Mesothelial cell of epicardium (in vitro differentiated cells): Measurements from ENCODE around the gene SNX33. TPM values are rescaled to one million over a fixed set of nuclear protein-coding genes. Genes with fewer than 3 reads are reported as not detected.

ENCODE experiments used
- DNase-seq, 2 experiments: peaks; one replicate each; pipeline ENCODE4 v3.0.0; 2021; ENCODE audit warnings: low spot score in 2 of 2; ENCODE audit not compliant: unreplicated experiment in 2 of 2
- H3K27ac Mint-ChIP-seq: 2 replicates; pipeline ENCODE4 v1.8.0; 2021; ENCODE audit warnings: mixed read lengths
- H3K27me3 Mint-ChIP-seq: 2 replicates; pipeline ENCODE4 v1.8.0; 2021; ENCODE audit warnings: low read depth, mixed read lengths
- H3K36me3 Mint-ChIP-seq: 2 replicates; pipeline ENCODE4 v1.8.0; 2021; ENCODE audit warnings: mixed read lengths
- H3K4me1 Mint-ChIP-seq: 2 replicates; pipeline ENCODE4 v1.8.0; 2021; ENCODE audit warnings: mixed read lengths
- H3K4me3 Mint-ChIP-seq: 2 replicates; pipeline ENCODE4 v1.8.0; 2021; ENCODE audit warnings: mild to moderate bottlenecking, moderate library complexity, mixed read lengths
- H3K9me3 Mint-ChIP-seq: 2 replicates; pipeline ENCODE4 v1.8.0; 2021; ENCODE audit warnings: mixed read lengths
- CTCF ChIP-seq: fragments of 200-600 bp; sonication (generic); IDR thresholded peaks from one replicate; pipeline ENCODE4 v1.5.0; 2021; ENCODE audit warnings: antibody characterized with exemption; ENCODE audit not compliant: unreplicated experiment
- total RNA-seq: library from RNA; stranded (reverse); gene quantifications from 3 replicates; pipeline ENCODE4 v1.2.1, GENCODE V29; 2021

Gene SNX33, protein sequence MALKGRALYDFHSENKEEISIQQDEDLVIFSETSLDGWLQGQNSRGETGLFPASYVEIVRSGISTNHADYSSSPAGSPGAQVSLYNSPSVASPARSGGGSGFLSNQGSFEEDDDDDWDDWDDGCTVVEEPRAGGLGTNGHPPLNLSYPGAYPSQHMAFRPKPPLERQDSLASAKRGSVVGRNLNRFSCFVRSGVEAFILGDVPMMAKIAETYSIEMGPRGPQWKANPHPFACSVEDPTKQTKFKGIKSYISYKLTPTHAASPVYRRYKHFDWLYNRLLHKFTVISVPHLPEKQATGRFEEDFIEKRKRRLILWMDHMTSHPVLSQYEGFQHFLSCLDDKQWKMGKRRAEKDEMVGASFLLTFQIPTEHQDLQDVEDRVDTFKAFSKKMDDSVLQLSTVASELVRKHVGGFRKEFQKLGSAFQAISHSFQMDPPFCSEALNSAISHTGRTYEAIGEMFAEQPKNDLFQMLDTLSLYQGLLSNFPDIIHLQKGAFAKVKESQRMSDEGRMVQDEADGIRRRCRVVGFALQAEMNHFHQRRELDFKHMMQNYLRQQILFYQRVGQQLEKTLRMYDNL
- 22.1 to 23.3 TPM (median 22.8 TPM) in 3 replicates for total RNA-seq

DNA sequence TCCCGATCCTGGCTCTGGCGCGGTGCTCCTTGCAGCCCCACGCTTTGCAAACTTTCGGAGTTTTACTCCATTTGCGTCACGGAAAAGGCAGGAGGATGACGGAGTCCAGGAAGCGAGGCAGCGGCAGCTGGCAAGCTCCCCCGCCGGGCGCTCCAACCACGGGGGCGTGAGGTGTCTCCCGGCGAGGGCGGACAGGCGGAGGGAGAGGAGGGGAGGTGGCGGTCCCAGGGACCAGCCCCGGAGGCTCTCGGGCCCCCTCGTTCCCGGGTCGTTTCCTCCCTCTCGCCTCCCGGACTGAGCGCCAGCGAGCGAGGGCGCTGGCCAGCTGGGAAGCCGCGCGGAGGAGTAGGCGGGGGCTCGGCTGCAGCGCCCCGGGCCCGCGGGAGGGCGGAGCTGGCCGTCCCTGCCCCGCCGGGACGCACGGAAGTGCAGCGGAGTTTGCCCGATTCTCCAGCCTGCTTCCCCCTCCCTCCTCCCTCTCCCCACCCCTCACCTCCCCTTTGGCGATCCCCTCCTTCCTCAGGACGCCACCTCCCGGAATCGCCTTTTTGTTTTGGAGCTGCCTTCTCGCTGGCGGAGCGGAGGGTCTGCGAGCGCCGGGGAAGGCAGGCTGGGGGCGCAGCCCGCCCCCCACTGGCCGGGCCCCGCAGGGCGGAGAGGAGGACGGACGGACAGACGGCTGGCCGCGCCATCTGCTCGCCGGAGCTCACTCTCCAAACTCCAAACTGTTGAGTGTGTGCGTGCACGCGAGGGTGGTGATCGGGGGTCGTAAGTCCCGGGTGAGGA is at the start of gene SNX33:
Gene SNX33 (plus strand): TSS at position 543 of the 786 bp plus-strand sequence. CDS start 1,191 bp downstream, outside the sequence.
- Mint-ChIP-seq H3K9me3 (no peaks in the 10 kb centered on the region), H3K36me3 (no peaks in the 10 kb centered on the region), H3K4me3 (peak within 1 kb of the TSS; percentile 89), H3K27me3 (peaks cover 3% of the 10 kb centered on the region), H3K27ac (peak within 1 kb of the TSS; percentile 95), H3K4me1 (peaks cover 52% of the 10 kb centered on the region)
- peak; percentile 61 to 78 for DNase-seq
- TF ChIP-seq CTCF: no peak

DNA sequence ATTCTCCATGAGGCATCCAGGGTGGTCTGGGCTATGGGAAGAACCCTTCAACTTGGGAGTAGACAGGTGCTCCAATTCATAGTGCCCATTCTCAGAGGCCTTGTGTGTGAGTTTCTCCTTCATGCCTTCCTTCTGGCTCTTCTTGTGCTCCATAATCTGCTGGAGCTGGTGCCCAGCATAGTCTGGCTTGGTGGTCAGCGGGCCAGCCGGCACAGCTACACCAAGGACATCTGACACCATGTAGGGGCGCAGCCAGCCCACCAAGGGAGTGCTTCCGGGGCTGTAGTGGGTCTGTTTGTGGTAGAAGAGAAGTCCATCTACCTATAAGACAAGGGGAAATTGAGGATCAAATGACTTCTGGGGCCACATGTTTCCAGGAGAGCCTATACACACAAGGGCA is 49.4 kb upstream of the SNX33 start:
- Mint-ChIP-seq H3K27me3 (no peaks in the 10 kb centered on the region), H3K4me3 (no peak overlapping the region), H3K9me3 (no peaks in the 10 kb centered on the region), H3K36me3 (peaks cover 26% of the 10 kb centered on the region), H3K4me1 (no peaks in the 10 kb centered on the region), H3K27ac (no peak overlapping the region)
- DNase-seq: no peak
- TF ChIP-seq CTCF: no peak

DNA sequence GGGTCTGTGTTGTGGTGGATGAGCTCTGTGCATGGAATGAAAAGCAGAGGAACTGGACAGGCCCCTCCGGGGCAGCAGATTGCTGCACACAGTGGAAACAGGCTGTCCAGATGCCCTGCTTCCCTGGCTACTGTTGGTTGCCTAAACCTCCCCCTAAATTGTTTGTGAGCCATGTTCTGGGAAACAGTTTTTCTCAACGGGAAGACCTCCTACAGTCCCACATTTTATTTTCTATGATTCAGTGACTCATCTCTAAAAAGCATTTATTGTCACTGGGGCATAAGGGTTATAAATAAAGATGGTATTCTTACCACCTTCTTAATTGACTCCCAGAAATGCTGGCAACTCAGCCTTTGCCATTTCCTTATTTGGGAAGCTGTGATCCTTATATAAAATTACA is 48.3 kb upstream of the SNX33 start:
- peaks cover 30% of the 10 kb centered on the region for H3K36me3 Mint-ChIP-seq
- H3K27ac Mint-ChIP-seq: no peak overlapping the region
- no peaks in the 10 kb centered on the region for H3K27me3 Mint-ChIP-seq
- TF ChIP-seq CTCF: no peak
- DNase-seq: no peak
- H3K9me3 Mint-ChIP-seq: no peaks in the 10 kb centered on the region
- H3K4me1 Mint-ChIP-seq: no peaks in the 10 kb centered on the region
- H3K4me3 Mint-ChIP-seq: no peak overlapping the region

- no peak for DNase-seq
- no peak overlapping the region for H3K27ac Mint-ChIP-seq
- peaks cover 35% of the 10 kb centered on the region for H3K36me3 Mint-ChIP-seq
- no peak for TF ChIP-seq CTCF
- H3K27me3 Mint-ChIP-seq: no peaks in the 10 kb centered on the region
- H3K9me3 Mint-ChIP-seq: no peaks in the 10 kb centered on the region
- H3K4me1 Mint-ChIP-seq: no peaks in the 10 kb centered on the region
- H3K4me3 Mint-ChIP-seq: no peak overlapping the region
These were observed 41.7 kb upstream of the SNX33 start for GRCh38 chr15:75606026-75606425.

DNA sequence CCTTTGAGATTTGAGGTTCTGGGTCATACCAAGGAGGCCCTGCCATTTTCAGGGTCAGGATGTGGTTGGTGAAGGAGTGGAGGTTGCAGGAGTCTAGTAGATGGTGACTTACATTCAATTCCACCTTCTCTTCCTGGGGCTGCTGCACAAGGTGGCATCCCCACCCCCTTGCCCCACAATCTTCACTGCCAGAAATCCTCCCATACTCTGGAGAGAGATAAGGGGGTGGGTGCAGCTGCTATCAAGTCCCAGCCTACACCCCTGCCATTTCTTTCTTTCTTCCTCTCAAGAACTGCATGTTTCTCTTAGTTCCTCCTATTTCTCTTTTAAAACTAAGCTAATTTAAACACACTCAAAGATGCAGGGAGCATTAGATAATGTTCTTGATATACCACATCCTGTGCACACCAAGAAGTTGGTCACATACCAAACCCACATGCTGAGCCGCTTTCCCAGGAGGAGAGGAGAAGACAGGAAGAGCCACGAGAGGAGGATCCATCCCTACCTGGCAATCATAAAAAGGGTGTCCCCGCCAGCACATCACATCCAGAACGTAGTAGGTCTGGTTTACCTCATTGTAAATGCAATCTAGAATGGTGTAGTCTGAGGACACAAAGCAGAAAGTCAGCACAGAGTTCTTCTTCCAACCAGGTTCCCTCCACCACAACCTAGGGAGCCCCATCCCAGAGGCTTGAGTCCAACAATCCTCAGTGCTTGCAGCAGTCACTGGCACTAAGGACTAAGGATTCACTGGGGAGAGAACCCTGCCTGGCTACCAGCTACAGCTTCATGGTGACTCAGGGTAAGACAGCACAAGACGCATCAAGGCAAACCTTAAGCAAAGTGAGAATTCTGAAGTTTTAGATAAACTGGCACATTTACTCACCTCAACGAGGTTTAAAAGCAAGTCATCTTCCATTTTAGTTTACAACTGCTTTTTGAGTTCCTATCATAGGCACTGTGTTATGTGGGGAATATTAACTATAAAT is 40.7 kb upstream of the SNX33 start:
- H3K27me3 Mint-ChIP-seq: no peaks in the 10 kb centered on the region
- no peak overlapping the region for H3K4me3 Mint-ChIP-seq
- no peak for TF ChIP-seq CTCF
- no peaks in the 10 kb centered on the region for H3K4me1 Mint-ChIP-seq
- H3K27ac Mint-ChIP-seq: no peak overlapping the region
- peaks cover 33% of the 10 kb centered on the region for H3K36me3 Mint-ChIP-seq
- H3K9me3 Mint-ChIP-seq: no peaks in the 10 kb centered on the region
- no peak for DNase-seq
